K562 (cell line): ENCODE results near the gene JADE2. TPM values are rescaled to one million over a fixed set of nuclear protein-coding genes. Genes with fewer than 3 reads are reported as not detected.
"Not testable (repeated sequence)": the region's sequence is repeated elsewhere in the genome, so short reads cannot be mapped to it uniquely, and the experiment has no call there.

Source experiments
- ATAC-seq: fragments of 200-7000 bp; cut with Tn5 transposase; 3 replicates; pipeline ENCODE4 v1.9.1; 2020; ENCODE audit warnings: moderate library complexity
- BruUV-seq: library from RNA; stranded (reverse); fragments of 400-500 nt; replicated peaks from 2 replicates; lab custom pipeline; 2021; lab: Mats Ljungman, UMichigan
- CTCF ChIA-PET: fragments of 300-600 bp; formaldehyde crosslinking; extraction: SDS; loops from one replicate; lab custom pipeline; 2021; ENCODE audit warnings: low intra/inter-chr PET ratio; lab: Yijun Ruan, JAX
- POLR2A ChIA-PET: fragments of 300-600, 350-650 bp; sonication (Branson Sonifier 250); formaldehyde crosslinking; extraction: SDS; loops from one replicate; lab custom pipeline; 2021; ENCODE audit warnings: antibody characterized with exemption, inconsistent platforms; lab: Yijun Ruan, JAX
- DNase-seq, 4 experiments: peaks; one replicate each; pipeline versions ENCODE4 v3.0.0 to v3.0.0-alpha.2; 2011 to 2018; ENCODE audit warnings: low spot score in 3 of 4, mixed read lengths in 3 of 4; ENCODE audit errors: extremely low read depth in 1 of 4
- FAIRE-seq: peaks from 2 replicates; lab custom pipeline; 2011; peaks lifted over from hg19 to GRCh38; lab: Jason Lieb, UNC
- H2AFZ ChIP-seq: 2 replicates; pipeline ENCODE4 v1.6.0; 2011; ENCODE audit warnings: low read depth, low read length, control low read depth, inconsistent platforms
- H3K27ac ChIP-seq: fragments of 200-600 bp; 3 replicates; pipeline ENCODE4 v1.8.0; 2011; ENCODE audit warnings: low read depth, mild to moderate bottlenecking, control low read depth, inconsistent platforms, low read length, moderate library complexity, mixed read lengths; ENCODE audit errors: extremely low read depth
- H3K27me3 ChIP-seq, 2 experiments: fragments of 300-600 bp in 1 of 2; 2 replicates in 1 of 2; 3 replicates in 1 of 2; pipeline versions ENCODE4 v1.6.0 to v1.8.0; 2011; ENCODE audit warnings: inconsistent platforms in 2 of 2, low read length in 2 of 2, mild to moderate bottlenecking in 1 of 2, mixed read lengths in 1 of 2, moderate library complexity in 1 of 2; ENCODE audit not compliant: control insufficient read depth in 2 of 2, insufficient read depth in 2 of 2
- H3K36me3 ChIP-seq: fragments of 300-600 bp; 3 replicates; pipeline ENCODE4 v1.8.0; 2011; ENCODE audit warnings: mild to moderate bottlenecking, low read length, inconsistent platforms; ENCODE audit not compliant: control insufficient read depth, insufficient read depth
- H3K4me1 ChIP-seq, 2 experiments: fragments of 200-600 bp in 1 of 2; replicated peaks in 1 of 2; 2 replicates in 1 of 2; 3 replicates in 1 of 2; pipeline versions ENCODE4 v1.5.1 to v1.8.0; 2011; ENCODE audit warnings: inconsistent platforms in 2 of 2, low read length in 2 of 2, mild to moderate bottlenecking in 1 of 2, mixed read lengths in 1 of 2, moderate library complexity in 1 of 2; ENCODE audit not compliant: control insufficient read depth in 2 of 2, insufficient read depth in 2 of 2
- H3K4me2 ChIP-seq: 2 replicates; pipeline ENCODE4 v1.6.1; 2011; ENCODE audit warnings: low read length, control low read depth, inconsistent platforms, mixed read lengths; ENCODE audit not compliant: insufficient read depth
- H3K4me3 ChIP-seq: fragments of 200-600 bp; sonication (generic), shearing (Covaris generic); 2 replicates; pipeline ENCODE4 v1.5.1; 2016; ENCODE audit warnings: control low read depth, inconsistent platforms
- H3K79me2 ChIP-seq: fragments of 200-600 bp; 3 replicates; pipeline ENCODE4 v1.8.0; 2011; ENCODE audit warnings: low read length, inconsistent platforms; ENCODE audit not compliant: control insufficient read depth, insufficient read depth
- H3K9ac ChIP-seq, 2 experiments: 2 replicates each; pipeline versions ENCODE4 v1.6.0 to v1.6.1; 2011; ENCODE audit warnings: low read depth in 2 of 2, low read length in 2 of 2, control low read depth in 1 of 2, inconsistent platforms in 1 of 2, mild to moderate bottlenecking in 1 of 2, mixed read lengths in 1 of 2; ENCODE audit not compliant: insufficient read depth in 1 of 2
- H3K9me1 ChIP-seq: one replicate; pipeline ENCODE4 v1.6.0; 2011; ENCODE audit warnings: inconsistent platforms, mild to moderate bottlenecking, low read length, moderate library complexity; ENCODE audit not compliant: control insufficient read depth, insufficient read depth
- H3K9me3 ChIP-seq: replicated peaks from 2 replicates; pipeline ENCODE4 v1.5.1; 2011; ENCODE audit warnings: low read depth, low read length, inconsistent platforms; ENCODE audit not compliant: control insufficient read depth, insufficient read depth
- H4K20me1 ChIP-seq: replicated peaks from 2 replicates; pipeline ENCODE4 v1.6.1; 2011; ENCODE audit warnings: low read length, inconsistent platforms, mixed read lengths; ENCODE audit not compliant: control insufficient read depth, insufficient read depth
- C11orf30 ChIP-seq: fragments of 450-650 bp; IDR thresholded peaks from 2 replicates; pipeline ENCODE4 v1.6.1; 2016; ENCODE audit warnings: low read depth, mild to moderate bottlenecking
- GTF2A2 ChIP-seq: IDR thresholded peaks from 2 replicates; pipeline ENCODE4 v1.6.1; 2016; ENCODE audit warnings: mild to moderate bottlenecking, missing genetic modification characterization, missing compliant biosample characterization
- ILF3 ChIP-seq: fragments of 450-650 bp; IDR thresholded peaks from 2 replicates; pipeline ENCODE4 v1.6.1; 2018; ENCODE audit warnings: antibody characterized with exemption, mild to moderate bottlenecking, moderate library complexity, borderline replicate concordance
- KAT2B ChIP-seq: IDR thresholded peaks from one replicate; pipeline ENCODE4 v1.6.1; 2012; ENCODE audit warnings: low read depth, mild to moderate bottlenecking, control low read depth, inconsistent platforms, low read length, moderate library complexity
- LCOR ChIP-seq: sonication (generic); formaldehyde crosslinking; IDR thresholded peaks from 2 replicates; pipeline ENCODE4 v1.8.0; 2022; ENCODE audit warnings: mild to moderate bottlenecking, missing genetic modification reagents
- MAFF ChIP-seq: IDR thresholded peaks from 2 replicates; pipeline ENCODE4 v1.6.1; 2012; ENCODE audit warnings: low read length, improper control_type of control experiment
- MAFG ChIP-seq: fragments of 450-650 bp; conservative IDR thresholded peaks from 2 replicates; pipeline ENCODE4 v1.6.1; 2016; ENCODE audit warnings: missing genetic modification characterization, missing compliant biosample characterization
- NR1H2 ChIP-seq: sonication (generic); formaldehyde crosslinking; IDR thresholded peaks from 2 replicates; pipeline ENCODE4 v1.4.0; 2020; ENCODE audit warnings: mild to moderate bottlenecking, missing genetic modification reagents
- SMAD3 ChIP-seq: fragments of 450-650 bp; formaldehyde crosslinking; conservative IDR thresholded peaks from 2 replicates; pipeline ENCODE4 v1.4.0; 2020; ENCODE audit warnings: mild to moderate bottlenecking
- ZEB2 ChIP-seq: fragments of 450-650 bp; IDR thresholded peaks from 2 replicates; pipeline ENCODE4 v1.6.1; 2016
- ZNF121 ChIP-seq: sonication (generic); formaldehyde crosslinking; conservative IDR thresholded peaks from 2 replicates; pipeline ENCODE4 v1.8.0; 2022; ENCODE audit warnings: missing genetic modification reagents
- ZNF175 ChIP-seq: fragments of 200-800 bp; sonication (Bioruptor generic); IDR thresholded peaks from 2 replicates; pipeline ENCODE4 v1.6.1; 2016; ENCODE audit warnings: low read depth, mild to moderate bottlenecking, missing genetic modification characterization, missing compliant biosample characterization
- ZNF232 ChIP-seq: sonication (generic); formaldehyde crosslinking; IDR thresholded peaks from 2 replicates; pipeline ENCODE4 v1.8.0; 2022; ENCODE audit warnings: mild to moderate bottlenecking, missing genetic modification reagents
- ZNF311 ChIP-seq: fragments of 250-450 bp; sonication (Bioruptor Pico); IDR thresholded peaks from 2 replicates; pipeline ENCODE4 v1.4.0; 2020; ENCODE audit warnings: mild to moderate bottlenecking, moderate library complexity
- ZNF316 ChIP-seq: fragments of 450-650 bp; IDR thresholded peaks from 2 replicates; pipeline ENCODE4 v1.6.1; 2016
- ZNF717 ChIP-seq: fragments of 250-450 bp; sonication (Bioruptor Pico); IDR thresholded peaks from 2 replicates; pipeline ENCODE4 v1.5.0; 2021
- ZNF77 ChIP-seq: fragments of 250-450 bp; sonication (Bioruptor Pico); IDR thresholded peaks from 2 replicates; pipeline ENCODE4 v1.5.0; 2020
- WGBS: fragments of 100-300 bp; shearing (Covaris generic); methylation state at CpG from one replicate; pipeline ENCODE4 v1.1.6; 2016; ENCODE audit warnings: low coverage, mixed read lengths; ENCODE audit not compliant: insufficient coverage; ENCODE audit errors: missing lambda C conversion rate; 5-methylcytosine and 5-hydroxymethylcytosine counted together
- in situ Hi-C: fragments of 300-500 bp; cut with MboI; formaldehyde crosslinking; loops from 4 replicates; pipeline ENCODE4 v1.15.0; 2018; ENCODE audit warnings: inconsistent platforms, mixed read lengths
- intact Hi-C: fragments of 100-400 bp; cut with micrococcal nuclease; formaldehyde crosslinking; loops from 2 replicates; pipeline ENCODE4 v1.14.2; 2022
- polyA plus RNA-seq, 8 experiments: library from polyadenylated mRNA; depleted of rRNA in 4 of 8; stranded (reverse) in 5 of 8; unstranded in 3 of 8; fragments of >200 nt; fragmentation: Nextera tagmentation in 2 of 8; fragmentation: Illumina TruSeq in 1 of 8; extraction: Ambion mirVana in 2 of 8; extraction: Trizol in 1 of 8; gene quantifications; 2 replicates each; pipeline versions ENCODE4 v1.2.1 to v1.2.3, GENCODE V29; 2011 to 2014; ENCODE audit warnings: inconsistent platforms in 1 of 8, missing spikeins in 1 of 8
- total RNA-seq, 7 experiments: library from RNA; depleted of rRNA in 6 of 7; stranded (reverse); fragments of >200 nt in 6 of 7; fragmentation: Illumina TruSeq in 2 of 7; extraction: Trizol in 2 of 7; gene quantifications; 2 replicates each; pipeline versions ENCODE4 v1.2.1 to v1.2.3, GENCODE V29; 2011 to 2021; ENCODE audit warnings: low replicate concordance in 1 of 7
- TF ChIP-seq, protein P1 (sequence below): IDR thresholded peaks from 2 replicates; pipeline ENCODE4 v1.6.1; 2011; ENCODE audit warnings: borderline replicate concordance, low read depth, mild to moderate bottlenecking, moderate library complexity, low read length; ENCODE audit not compliant: insufficient read depth, poor library complexity, severe bottlenecking

The JADE2 gene
- total and polyA plus RNA-seq, 9 of the 15 experiments (the other 6 are each of a cell fraction or from before 2014, with no cell fraction given) = 0.50 to 23.3 (median 9.1) TPM

DNA sequence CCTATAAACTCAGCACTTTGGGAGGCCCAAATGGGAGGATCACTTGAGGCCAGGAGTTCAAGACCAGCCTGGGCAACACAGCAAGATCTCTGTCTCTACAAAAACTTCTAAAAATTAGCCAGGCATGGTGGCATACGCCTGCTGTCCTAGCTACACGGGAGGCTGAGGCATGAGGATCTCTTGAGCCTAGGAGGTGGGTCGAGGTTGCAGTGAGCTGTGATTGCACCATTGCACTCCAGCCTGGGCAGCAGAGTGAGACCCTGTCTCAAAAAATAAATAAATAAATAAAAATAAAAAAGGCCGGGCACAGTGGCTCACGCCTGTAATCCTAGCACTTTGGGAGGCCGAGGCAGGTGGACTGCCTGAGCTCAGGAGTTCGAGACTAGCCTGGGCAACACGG is 8.5 kb upstream of the JADE2 start:
- H3K9me1 ChIP-seq, CTCF ChIA-PET: not testable (repeated sequence)
- POLR2A ChIA-PET = interaction anchor here (0.7 to 1.1 kb wide), 3 partner anchors 15 to 113 kb away, joined by 3 to 4 read pairs (median 3); partner anchors contain the start of gene CDKN2AIPNL

DNA sequence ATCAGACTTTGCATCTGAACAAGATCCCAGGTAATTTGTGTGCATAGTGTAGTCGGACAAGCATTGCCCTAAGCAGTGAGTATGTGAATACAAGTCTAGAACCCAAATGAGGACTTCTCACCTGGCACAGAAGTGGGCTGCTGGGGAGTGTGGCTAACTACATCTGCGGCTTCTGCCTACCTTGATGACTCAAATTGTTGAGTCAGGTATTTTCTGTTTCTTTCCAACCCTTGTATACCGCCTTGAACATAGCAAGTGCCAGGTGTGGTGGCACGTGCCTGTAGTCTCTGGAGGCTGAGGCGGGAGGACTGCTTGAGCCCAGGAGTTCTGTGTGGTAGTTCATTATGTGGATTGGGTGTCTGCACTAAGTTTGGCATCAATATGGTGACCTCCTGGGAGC is 7.9 kb upstream of the JADE2 start:
- H3K4me3 ChIP-seq = no peak overlapping the region
- 53% methylated on average over 2 of the region's 5 CpGs for WGBS
- no peak for ATAC-seq
- no peak overlapping the region for H3K9ac ChIP-seq
- ChIA-PET POLR2A (interaction anchor here (0.7 to 1.1 kb wide), 2 partner anchors 15 to 114 kb away, joined by 3 read pairs; no protein-coding TSS in a partner anchor), CTCF (no interaction called here)
- no peak overlapping the region for H2AFZ ChIP-seq
- no peaks in the 10 kb centered on the region for H3K27me3 ChIP-seq
- no peaks in the 10 kb centered on the region for H3K36me3 ChIP-seq
- DNase-seq = no peak
- H3K9me3 ChIP-seq = no peaks in the 10 kb centered on the region
- no peak overlapping the region for H3K4me2 ChIP-seq
- intact Hi-C loops (no loop called here), in situ Hi-C loops (no loop called here)
- H3K27ac ChIP-seq = no peak overlapping the region
- H4K20me1 ChIP-seq = no peaks in the 10 kb centered on the region
- no peaks in the 10 kb centered on the region for H3K79me2 ChIP-seq
- H3K9me1 ChIP-seq = no peaks in the 10 kb centered on the region
- peaks cover 4 to 9% of the 10 kb centered on the region in 2 experiments; a peak in 4 of 5 replicates for H3K4me1 ChIP-seq
- no peak for FAIRE-seq
- no TSS peak for BruUV-seq
- TF ChIP-seq MAFF = 0 out of 2 replicates have a peak, but pooled peaks have one; percentile 21
- no peak for TF ChIP-seq ZNF717 (CRISPR knock-in tag)
- peak; percentile 73 for TF ChIP-seq ZNF316
- no peak for TF ChIP-seq NR1H2
- TF ChIP-seq, protein P1, sequence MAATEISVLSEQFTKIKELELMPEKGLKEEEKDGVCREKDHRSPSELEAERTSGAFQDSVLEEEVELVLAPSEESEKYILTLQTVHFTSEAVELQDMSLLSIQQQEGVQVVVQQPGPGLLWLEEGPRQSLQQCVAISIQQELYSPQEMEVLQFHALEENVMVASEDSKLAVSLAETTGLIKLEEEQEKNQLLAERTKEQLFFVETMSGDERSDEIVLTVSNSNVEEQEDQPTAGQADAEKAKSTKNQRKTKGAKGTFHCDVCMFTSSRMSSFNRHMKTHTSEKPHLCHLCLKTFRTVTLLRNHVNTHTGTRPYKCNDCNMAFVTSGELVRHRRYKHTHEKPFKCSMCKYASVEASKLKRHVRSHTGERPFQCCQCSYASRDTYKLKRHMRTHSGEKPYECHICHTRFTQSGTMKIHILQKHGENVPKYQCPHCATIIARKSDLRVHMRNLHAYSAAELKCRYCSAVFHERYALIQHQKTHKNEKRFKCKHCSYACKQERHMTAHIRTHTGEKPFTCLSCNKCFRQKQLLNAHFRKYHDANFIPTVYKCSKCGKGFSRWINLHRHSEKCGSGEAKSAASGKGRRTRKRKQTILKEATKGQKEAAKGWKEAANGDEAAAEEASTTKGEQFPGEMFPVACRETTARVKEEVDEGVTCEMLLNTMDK = no peak
- TF ChIP-seq GTF2A2 (tag) = no peak
- TF ChIP-seq C11orf30 = peak; percentile 64
- no peak for TF ChIP-seq ZNF311 (CRISPR knock-in tag)
- no peak for TF ChIP-seq ZNF232 (CRISPR knock-in tag)
- no peak for TF ChIP-seq ZEB2
- no peak for TF ChIP-seq KAT2B
- no peak for TF ChIP-seq ZNF175
- TF ChIP-seq LCOR (CRISPR knock-in tag) = no peak
- TF ChIP-seq ZNF77 (CRISPR knock-in tag) = no peak
- no peak for TF ChIP-seq ILF3
- TF ChIP-seq SMAD3 = no peak
- peak; percentile 29; the same call in 1 of the 2 replicates for TF ChIP-seq MAFG (tag)

More for the DNA sequence above, 8.5 kb upstream of the JADE2 start:
- FAIRE-seq, BruUV-seq, DNase-seq, H4K20me1 ChIP-seq, ATAC-seq, H3K9me3 ChIP-seq, intact Hi-C loops, H3K27ac ChIP-seq, H3K36me3 ChIP-seq, H3K79me2 ChIP-seq, H3K4me2 ChIP-seq, H3K27me3 ChIP-seq, H3K4me3 ChIP-seq, in situ Hi-C loops, H2AFZ ChIP-seq, H3K9ac ChIP-seq: not testable (repeated sequence)
- peaks cover 10 to 14% of the 10 kb centered on the region in 2 experiments for H3K4me1 ChIP-seq
- WGBS = 47% methylated on average over 8 of the region's 8 CpGs
- peak; percentile 67 for TF ChIP-seq ZNF121
